RCC 7860 (cell line): ENCODE data around the gene MAOA.
"Not testable (repeated sequence)": the region's sequence is repeated elsewhere in the genome, so short reads cannot be mapped to it uniquely, and the experiment has no call there.

Experiments used
- DNase-seq: peaks from one replicate; pipeline ENCODE4 v3.0.0-alpha.2; 2015; ENCODE audit warnings: low spot score
- FAIRE-seq: peaks from 2 replicates; lab custom pipeline; 2012; peaks lifted over from hg19 to GRCh38; lab: Jason Lieb, UNC

MAOA gene

GRCh38 chrX:43661521-43662240 lies 5.6 kb downstream of the MAOA start:
- DNase-seq, result no peak
- peak; percentile 4 for FAIRE-seq

- DNase-seq, result no peak
- FAIRE-seq, result no peak
Observed at GRCh38 chrX:43663173-43663572, 7.1 kb downstream of the MAOA start.

- DNase-seq, result no peak
- FAIRE-seq, result no peak
Observed at GRCh38 chrX:43664258-43664657, 8.2 kb downstream of the MAOA start.

- FAIRE-seq (no peak), DNase-seq (no peak)
Observed at GRCh38 chrX:43664708-43665107, 8.6 kb downstream of the MAOA start.

- no peak for FAIRE-seq
- no peak for DNase-seq
Observed at GRCh38 chrX:43666311-43666912, 10.3 kb downstream of the MAOA start.

GRCh38 chrX:43675965-43676628 lies 20.0 kb downstream of the MAOA start:
- FAIRE-seq, DNase-seq: not testable (repeated sequence)

- DNase-seq (no peak), FAIRE-seq (no peak)
Observed at GRCh38 chrX:43676971-43677572, 21.0 kb downstream of the MAOA start.

- FAIRE-seq, result no peak
Observed at GRCh38 chrX:43677993-43678392, 21.9 kb downstream of the MAOA start.

GRCh38 chrX:43679058-43679457 lies 23.0 kb downstream of the MAOA start:
- FAIRE-seq (no peak), DNase-seq (no peak)

More at GRCh38 chrX:43677993-43678392, 21.9 kb downstream of the MAOA start:
- DNase-seq, result no peak

GRCh38 chrX:43679778-43680177 lies 23.7 kb downstream of the MAOA start:
- no peak for FAIRE-seq
- DNase-seq, result no peak

- FAIRE-seq (no peak), DNase-seq (no peak)
Observed at GRCh38 chrX:43682726-43683125, 26.6 kb downstream of the MAOA start.

GRCh38 chrX:43685221-43685620 lies 29.1 kb downstream of the MAOA start:
- DNase-seq, result no peak
- FAIRE-seq, result no peak

- DNase-seq (no peak), FAIRE-seq (no peak)
Observed at GRCh38 chrX:43688586-43688985, 32.5 kb downstream of the MAOA start.

GRCh38 chrX:43693602-43694406 lies 37.7 kb downstream of the MAOA start:
- no peak for FAIRE-seq
- no peak for DNase-seq

GRCh38 chrX:43699475-43699874 lies 43.4 kb downstream of the MAOA start:
- DNase-seq (no peak), FAIRE-seq (no peak)

- no peak for FAIRE-seq
- no peak for DNase-seq
Observed at GRCh38 chrX:43702079-43702524, 46.0 kb downstream of the MAOA start.

- FAIRE-seq, result no peak
- DNase-seq, result no peak
Observed at GRCh38 chrX:43702660-43703059, 46.6 kb downstream of the MAOA start.

GRCh38 chrX:43703211-43703791 lies 47.2 kb downstream of the MAOA start:
- DNase-seq, result peak; percentile 46
- no peak for FAIRE-seq

- no peak for FAIRE-seq
- DNase-seq, result no peak
Observed at GRCh38 chrX:43706786-43707370, 50.8 kb downstream of the MAOA start.
